AG09319 (cell line): ENCODE measurements around the gene RAMP2.

Experiments
- DNase-seq: peaks from one replicate; pipeline ENCODE4 v3.0.0-alpha.2; 2010; ENCODE audit warnings: low read depth; ENCODE audit errors: extremely low read depth
- TF ChIP-seq, protein P1 (sequence below): IDR thresholded peaks from 2 replicates; pipeline ENCODE4 v1.5.1; 2011; ENCODE audit warnings: low read depth, mild to moderate bottlenecking, inconsistent platforms, low read length, moderate library complexity

RAMP2 gene

DNA sequence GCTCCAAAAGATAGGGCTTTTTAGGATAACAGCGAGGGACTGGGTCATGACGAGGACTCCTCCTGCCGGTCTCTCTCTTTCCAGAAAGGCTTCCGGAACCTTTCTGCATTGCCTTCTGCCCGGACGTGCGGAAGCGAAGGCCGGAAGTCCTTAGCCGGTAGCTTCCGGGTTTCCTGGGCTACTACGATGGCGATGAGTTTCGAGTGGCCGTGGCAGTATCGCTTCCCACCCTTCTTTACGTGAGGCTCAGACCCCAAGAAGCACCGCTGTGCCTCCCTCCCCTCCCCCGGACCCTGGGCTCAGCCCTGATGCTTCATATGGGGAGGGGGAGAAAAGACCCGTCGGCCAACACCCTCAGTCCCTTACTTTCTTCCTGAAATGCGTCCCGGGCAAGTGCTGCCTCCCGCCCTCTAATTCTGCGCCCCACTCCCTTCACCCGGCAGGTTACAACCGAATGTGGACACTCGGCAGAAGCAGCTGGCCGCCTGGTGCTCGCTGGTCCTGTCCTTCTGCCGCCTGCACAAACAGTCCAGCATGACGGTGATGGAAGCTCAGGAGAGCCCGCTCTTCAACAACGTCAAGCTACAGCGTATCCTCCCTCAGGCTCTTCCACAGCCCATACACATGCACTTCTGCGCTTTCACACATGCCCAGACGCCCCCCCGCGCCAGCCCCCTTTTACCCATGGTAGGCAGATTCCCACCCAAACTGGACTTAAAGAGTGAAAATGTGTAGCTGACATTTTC, 12.4 kb downstream of the RAMP2 start, which contains the start of gene VPS25:
Gene VPS25, plus strand, starts transcription at position 160 of the 746 bp plus-strand sequence. Its CDS starts 27 bp downstream, at position 187.
- peak; percentile 64 for DNase-seq
- TF ChIP-seq, protein P1, sequence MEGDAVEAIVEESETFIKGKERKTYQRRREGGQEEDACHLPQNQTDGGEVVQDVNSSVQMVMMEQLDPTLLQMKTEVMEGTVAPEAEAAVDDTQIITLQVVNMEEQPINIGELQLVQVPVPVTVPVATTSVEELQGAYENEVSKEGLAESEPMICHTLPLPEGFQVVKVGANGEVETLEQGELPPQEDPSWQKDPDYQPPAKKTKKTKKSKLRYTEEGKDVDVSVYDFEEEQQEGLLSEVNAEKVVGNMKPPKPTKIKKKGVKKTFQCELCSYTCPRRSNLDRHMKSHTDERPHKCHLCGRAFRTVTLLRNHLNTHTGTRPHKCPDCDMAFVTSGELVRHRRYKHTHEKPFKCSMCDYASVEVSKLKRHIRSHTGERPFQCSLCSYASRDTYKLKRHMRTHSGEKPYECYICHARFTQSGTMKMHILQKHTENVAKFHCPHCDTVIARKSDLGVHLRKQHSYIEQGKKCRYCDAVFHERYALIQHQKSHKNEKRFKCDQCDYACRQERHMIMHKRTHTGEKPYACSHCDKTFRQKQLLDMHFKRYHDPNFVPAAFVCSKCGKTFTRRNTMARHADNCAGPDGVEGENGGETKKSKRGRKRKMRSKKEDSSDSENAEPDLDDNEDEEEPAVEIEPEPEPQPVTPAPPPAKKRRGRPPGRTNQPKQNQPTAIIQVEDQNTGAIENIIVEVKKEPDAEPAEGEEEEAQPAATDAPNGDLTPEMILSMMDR, result peak; percentile 36

DNA sequence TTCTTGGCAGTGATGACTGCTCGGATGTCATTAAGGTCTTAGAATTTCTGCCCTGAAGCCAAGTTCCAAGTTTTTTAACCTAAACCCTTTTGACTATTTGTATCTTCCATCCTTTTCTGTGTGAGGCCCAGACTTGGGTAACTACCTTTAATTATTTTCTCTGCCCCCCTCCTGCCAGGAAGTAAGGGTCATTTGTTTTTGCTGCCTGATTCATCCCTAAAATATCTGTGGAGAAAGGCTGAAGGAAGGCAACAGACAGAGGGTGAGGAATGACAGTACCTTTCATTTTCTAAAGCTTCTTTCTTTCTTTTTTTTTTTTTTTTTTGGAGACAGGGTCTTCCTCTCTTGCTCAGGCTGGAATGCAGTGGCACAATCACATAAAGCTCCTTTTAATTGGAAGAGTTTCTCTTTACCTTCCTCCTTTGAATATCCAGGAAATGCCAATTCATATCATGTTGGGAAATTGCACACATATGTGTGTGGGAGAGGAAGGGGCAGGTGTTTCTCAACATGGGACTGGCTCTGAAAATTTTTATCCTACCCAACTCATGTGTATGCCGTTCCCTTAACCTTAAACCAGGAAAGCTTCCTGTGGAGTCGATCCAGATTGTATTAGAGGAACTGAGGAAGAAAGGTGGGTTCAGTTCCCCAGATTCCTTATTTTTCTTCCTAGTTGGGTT, 13.2 kb downstream of the RAMP2 start:
- TF ChIP-seq, protein P1, result no peak
- DNase-seq, result no peak

DNA sequence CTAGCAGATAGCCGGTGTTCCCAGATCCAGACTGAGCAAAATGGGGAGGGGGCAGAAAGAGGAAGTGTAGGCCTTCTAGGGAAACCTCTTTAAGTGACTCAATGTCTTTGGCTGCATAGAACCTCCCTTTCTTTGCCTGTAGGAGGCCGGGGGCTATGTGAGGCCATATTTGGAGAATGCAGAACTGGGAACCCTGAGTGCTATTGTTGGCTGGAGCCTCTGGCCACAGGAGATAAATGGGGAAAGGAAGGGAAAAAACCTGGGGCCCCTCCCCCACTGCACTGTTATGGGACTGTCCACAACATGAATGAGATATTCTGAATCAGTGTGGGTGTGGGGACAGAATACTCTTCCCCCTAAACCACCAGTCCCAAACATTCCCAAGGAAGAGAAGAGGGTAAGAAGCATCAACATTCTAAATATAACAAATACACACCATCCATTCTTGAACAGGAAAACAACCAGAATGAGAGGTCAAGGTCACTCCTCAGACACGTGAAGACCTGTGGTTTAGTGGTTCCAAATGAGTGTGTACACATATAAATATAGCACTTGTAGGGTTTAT, 14.6 kb downstream of the RAMP2 start:
- no peak for DNase-seq
- TF ChIP-seq, protein P1, result no peak

DNA sequence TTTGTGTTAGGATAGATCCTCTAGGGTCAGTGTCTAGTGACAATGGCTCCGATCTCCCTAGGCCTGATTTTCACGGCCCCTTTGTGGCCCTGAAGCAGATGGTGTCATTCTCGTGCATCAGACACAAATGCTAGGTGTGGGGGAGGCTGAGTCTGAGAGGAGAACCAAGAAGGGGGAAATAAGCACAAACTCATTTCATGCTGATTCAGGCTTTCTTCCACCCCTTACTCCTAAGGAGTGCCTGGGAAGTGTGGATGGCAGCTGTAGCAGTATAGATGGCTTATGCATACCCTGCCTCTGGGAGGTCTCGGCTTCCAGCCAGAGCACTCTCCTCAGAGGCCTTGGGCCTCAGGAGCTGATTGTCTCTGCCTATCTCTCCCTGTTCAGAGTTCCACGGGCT, 17.5 kb downstream of the RAMP2 start:
- no peak for DNase-seq
- TF ChIP-seq, protein P1, result no peak

DNA sequence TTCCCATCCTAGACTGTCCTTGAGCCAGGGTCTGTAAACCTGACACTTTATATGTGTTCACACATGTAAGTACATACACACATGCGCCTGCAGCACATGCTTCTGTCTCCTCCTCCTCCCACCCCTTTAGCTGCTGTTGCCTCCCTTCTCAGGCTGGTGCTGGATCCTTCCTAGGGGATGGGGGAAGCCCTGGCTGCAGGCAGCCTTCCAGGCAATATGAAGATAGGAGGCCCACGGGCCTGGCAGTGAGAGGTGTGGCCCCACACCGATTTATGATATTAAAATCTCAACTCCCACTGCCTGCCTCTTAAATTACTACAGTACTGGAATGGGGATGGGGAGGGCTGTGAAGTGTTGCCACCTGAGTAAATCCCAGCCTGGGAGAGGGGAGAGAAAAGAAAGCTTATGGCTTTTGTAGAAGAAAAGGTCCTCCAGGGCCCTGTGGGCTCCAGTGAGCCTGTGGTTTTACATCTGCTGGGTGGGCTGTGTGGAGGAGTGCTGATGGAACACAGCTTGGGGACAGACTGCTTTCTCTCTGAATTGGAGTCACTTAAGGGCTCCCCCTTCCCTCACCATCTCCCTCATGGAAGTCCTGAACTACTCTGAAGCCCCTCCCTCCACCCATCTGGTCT, 18.4 kb downstream of the RAMP2 start:
- DNase-seq, result no peak
- TF ChIP-seq, protein P1, result no peak

DNA sequence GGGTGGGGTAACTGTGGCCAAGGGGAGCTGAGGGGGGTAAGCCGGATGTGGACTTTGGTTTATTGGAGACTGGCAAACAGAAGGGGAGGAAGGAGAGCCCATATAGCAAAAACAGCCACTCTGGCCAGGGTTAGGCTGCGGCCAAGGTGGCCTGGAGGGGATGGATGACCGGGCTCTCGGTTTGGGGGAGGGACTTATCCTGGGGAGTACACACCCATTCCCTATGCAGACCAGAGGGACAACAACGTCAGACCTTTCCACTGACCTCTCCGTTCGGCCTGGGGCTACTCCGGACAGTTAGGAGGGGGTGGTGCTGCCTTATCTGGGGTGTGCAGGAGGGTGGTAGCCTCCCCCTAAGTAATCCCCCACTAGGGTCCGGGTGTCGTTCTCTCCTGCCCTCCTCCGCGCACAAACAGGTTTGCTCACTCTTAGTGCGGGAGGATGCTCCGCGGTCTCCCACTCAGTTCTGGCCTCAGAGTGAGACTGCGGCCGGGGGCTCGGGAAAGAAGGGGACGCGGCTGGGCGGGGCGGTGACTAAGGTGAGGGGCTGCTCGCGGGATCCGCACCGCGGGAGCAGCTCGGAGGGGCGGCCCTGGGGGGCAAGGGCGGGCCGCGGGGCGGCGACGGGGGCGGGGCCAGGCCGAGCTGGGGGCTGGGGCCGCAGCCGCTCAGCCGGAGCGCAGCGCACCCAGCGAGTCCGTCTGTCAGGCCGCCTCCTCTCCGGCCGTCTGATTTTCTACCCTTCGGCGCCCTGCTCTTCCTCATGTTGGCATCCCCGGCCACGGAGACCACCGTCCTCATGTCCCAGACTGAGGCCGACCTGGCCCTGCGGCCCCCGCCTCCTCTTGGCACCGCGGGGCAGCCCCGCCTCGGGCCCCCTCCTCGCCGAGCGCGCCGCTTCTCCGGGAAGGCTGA, 19.2 kb downstream of the RAMP2 start, which contains the start of gene WNK4:
Gene WNK4, plus strand, starts transcription at position 675 of the 915 bp plus-strand sequence. Its CDS starts 89 bp downstream, at position 764.
- TF ChIP-seq, protein P1, result no peak
- no peak for DNase-seq
